ENCODE measurements around the gene PPRC1. TPM values are rescaled to one million over a fixed set of nuclear protein-coding genes. Genes with fewer than 3 reads are reported as not detected.
A peak's percentile ranks its signal among the peaks of the same experiment; 100 is the strongest.

The PPRC1 gene
- total and polyA plus RNA-seq, 4 experiments from 2014 or later: 6.4 to 39.8 (median 29.6) TPM

DNA sequence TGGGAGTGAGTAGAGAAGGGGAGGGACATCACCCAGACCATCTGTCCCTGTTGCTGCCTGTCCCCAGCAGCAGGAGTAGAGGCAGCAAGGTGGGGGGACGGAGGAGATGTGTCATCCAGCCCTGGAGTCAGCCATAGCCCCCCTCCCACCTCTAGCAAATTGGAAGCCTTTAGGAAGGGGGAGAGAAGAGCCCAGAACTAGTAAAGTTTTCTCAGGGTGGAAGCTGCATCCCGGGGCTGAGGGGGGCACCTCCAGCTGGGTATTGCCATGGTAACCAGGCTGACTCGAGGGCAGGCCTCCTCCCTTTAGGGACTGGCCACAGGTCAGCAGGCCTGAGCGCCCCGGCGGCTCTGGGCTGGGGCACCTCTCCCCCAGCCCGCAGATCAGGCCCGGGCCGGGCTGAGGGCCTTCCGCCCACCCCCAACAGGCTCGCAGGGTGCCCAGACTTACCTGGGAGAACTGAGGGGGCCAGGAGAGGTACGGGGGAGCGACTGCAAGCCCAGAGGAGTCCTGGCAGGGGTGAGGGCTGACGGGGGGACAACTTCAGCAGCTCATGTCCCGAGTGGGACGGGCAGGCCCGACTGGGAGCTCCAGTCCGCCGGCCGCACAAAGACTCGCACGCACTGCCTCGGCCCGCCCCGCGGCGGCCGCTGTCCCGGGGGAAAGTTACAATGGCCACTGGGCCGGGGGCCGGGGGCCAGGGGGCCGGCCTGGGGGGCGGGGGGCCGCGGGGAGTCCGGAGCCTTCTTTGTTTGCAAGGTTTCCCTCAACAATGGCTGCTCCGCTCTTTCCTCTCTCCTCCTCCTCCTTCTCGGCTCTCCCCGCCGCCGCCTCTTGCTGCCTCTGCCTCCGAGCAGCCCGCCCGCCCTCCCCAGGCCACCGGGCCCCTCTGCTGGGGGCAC lies 18.6 kb upstream of the PPRC1 start:
- Mint-ChIP-seq H3K27me3 (no peaks in the 10 kb centered on the region), H3K4me3 (peak overlapping the region; percentile 85 to 97 (median 93)), H3K9me3 (no peaks in the 10 kb centered on the region), H3K36me3 (peaks cover 26 to 38% of the 10 kb centered on the region in 2 donors), H3K4me1 (peaks cover 42 to 72% (median 58%) of the 10 kb centered on the region in 4 donors), H3K27ac (peak overlapping the region; percentile 77 to 96 (median 96))
- Histone ChIP-seq H3K4me1 (ENCODE audit: insufficient read depth, low read length) (peaks cover 67% of the 10 kb centered on the region), H3K4me3 (ENCODE audit: low read length in 2 of 2) (peak overlapping the region; percentile 62 to 77), H3K27me3 (ENCODE audit: insufficient read depth, low read length) (no peaks in the 10 kb centered on the region), H3K36me3 (ENCODE audit: insufficient read depth, low read length) (peaks cover 22% of the 10 kb centered on the region), H3K9me3 (ENCODE audit: control insufficient read depth in 1 of 2, low read length in 2 of 2) (no peaks in the 10 kb centered on the region), H3K27ac (ENCODE audit: low read depth, low read length) (peak overlapping the region; percentile 41)
- CTCF ChIA-PET (ENCODE audit: partially characterized antibody): interaction anchor here (1.1 to 5.2 kb wide), 9 partner anchors 8 to 277 kb away, joined by 3 to 24 read pairs (median 6); no protein-coding TSS in a partner anchor
- intact Hi-C loops (cut with micrococcal nuclease): loop anchor here (2.0 kb wide), 1 partner anchor 57 kb away; the partner anchor contains the start of gene ARMH3
- POLR2A ChIA-PET (ENCODE audit: partially characterized antibody): interaction anchor here (0.6 to 2.6 kb wide), 16 partner anchors 9 to 296 kb away, joined by 3 to 12 read pairs (median 4); partner anchors contain the start of genes ARMH3, HPS6, NOLC1 and OGA
- DNase-seq: peak in 1 of 5 donors; percentile 47

- ChIA-PET CTCF (ENCODE audit: partially characterized antibody) (interaction anchor here (1.3 to 5.2 kb wide), 4 partner anchors 13 to 274 kb away, joined by 8 to 24 read pairs (median 9); no protein-coding TSS in a partner anchor), POLR2A (ENCODE audit: partially characterized antibody) (interaction anchor here (0.7 to 2.6 kb wide), 16 partner anchors 8 to 527 kb away, joined by 3 to 10 read pairs (median 3); partner anchors contain the start of genes ARMH3, HPS6, OGA and PPRC1)
- Mint-ChIP-seq H3K4me1 (peaks cover 44 to 77% (median 61%) of the 10 kb centered on the region in 4 donors), H3K27me3 (no peaks in the 10 kb centered on the region), H3K4me3 (peak overlapping the region; percentile 85 to 97 (median 93)), H3K9me3 (no peaks in the 10 kb centered on the region), H3K27ac (peak overlapping the region; percentile 89 to 97 (median 96)), H3K36me3 (peaks cover 18 to 33% of the 10 kb centered on the region in 2 donors)
- H3K4me3 ChIP-seq (ENCODE audit: low read length in 2 of 2): peak overlapping the region; percentile 50 to 54
- intact Hi-C loops (cut with micrococcal nuclease): loop anchor here (1.0 to 5.0 kb wide), 4 partner anchors 37 to 273 kb away; partner anchors contain the start of genes ARMH3, HPS6, KCNIP2 and NOLC1
- H3K9me3 ChIP-seq (ENCODE audit: control insufficient read depth in 1 of 2, low read length in 2 of 2): no peaks in the 10 kb centered on the region
- no peaks in the 10 kb centered on the region for H3K27me3 ChIP-seq (ENCODE audit: insufficient read depth, low read length)
- peaks cover 67% of the 10 kb centered on the region for H3K4me1 ChIP-seq (ENCODE audit: insufficient read depth, low read length)
- peaks cover 13% of the 10 kb centered on the region for H3K36me3 ChIP-seq (ENCODE audit: insufficient read depth, low read length)
- peak; percentile 69 to 86 (median 73) for DNase-seq
- peak overlapping the region; percentile 90 for H3K27ac ChIP-seq (ENCODE audit: low read depth, low read length)
Observed at GRCh38 chr10:102114861-102115618, 17.8 kb upstream of the PPRC1 start.

- DNase-seq: peak in 1 of 5 donors; percentile 22
- ChIA-PET CTCF (ENCODE audit: partially characterized antibody) (interaction anchor here (1.3 to 2.9 kb wide), 4 partner anchors 16 to 275 kb away, joined by 5 to 10 read pairs (median 8); no protein-coding TSS in a partner anchor), POLR2A (ENCODE audit: partially characterized antibody) (interaction anchor here (0.7 to 2.6 kb wide), 8 partner anchors 12 to 527 kb away, joined by 3 to 10 read pairs (median 4); partner anchors contain the start of genes ARMH3, HPS6, OGA and PPRC1)
- Histone ChIP-seq H3K36me3 (ENCODE audit: insufficient read depth, low read length) (peaks cover 6% of the 10 kb centered on the region), H3K4me1 (ENCODE audit: insufficient read depth, low read length) (peaks cover 67% of the 10 kb centered on the region), H3K9me3 (ENCODE audit: control insufficient read depth in 1 of 2, low read length in 2 of 2) (no peaks in the 10 kb centered on the region), H3K4me3 (ENCODE audit: low read length in 2 of 2) (peak overlapping the region; percentile 50 to 54), H3K27me3 (ENCODE audit: insufficient read depth, low read length) (no peaks in the 10 kb centered on the region), H3K27ac (ENCODE audit: low read depth, low read length) (peak overlapping the region; percentile 90)
- Mint-ChIP-seq H3K4me1 (peaks cover 44 to 79% (median 61%) of the 10 kb centered on the region in 4 donors), H3K27ac (peak overlapping the region; percentile 89 to 96 (median 95)), H3K9me3 (no peaks in the 10 kb centered on the region), H3K4me3 (peak overlapping the region; percentile 85 to 97 (median 93)), H3K27me3 (no peaks in the 10 kb centered on the region), H3K36me3 (peaks cover 11 to 26% of the 10 kb centered on the region in 2 donors)
- intact Hi-C loops (cut with micrococcal nuclease): loop anchor here (1.0 to 5.0 kb wide), 4 partner anchors 37 to 273 kb away; partner anchors contain the start of genes ARMH3, HPS6, KCNIP2 and NOLC1
Observed at GRCh38 chr10:102115775-102116174, 17.1 kb upstream of the PPRC1 start.

DNA sequence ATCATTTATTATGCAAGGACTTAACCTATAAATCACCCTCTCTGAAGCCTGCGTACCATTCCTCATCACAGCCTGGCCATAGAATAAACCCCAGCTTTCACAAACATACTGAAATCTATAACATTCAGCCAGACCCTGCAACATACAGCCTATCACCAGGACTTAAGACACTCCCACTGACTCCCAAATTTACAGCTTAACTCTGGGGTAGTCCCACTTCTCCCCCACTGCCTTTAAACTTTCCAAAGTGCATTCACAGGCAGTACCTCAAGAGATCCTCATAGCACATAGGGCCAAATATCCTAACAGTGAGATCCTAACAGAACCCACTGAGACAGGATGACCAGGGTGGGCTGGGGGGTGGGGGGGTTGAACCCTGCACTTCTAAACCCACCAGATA lies 16.2 kb upstream of the PPRC1 start:
- H3K4me1 ChIP-seq (ENCODE audit: insufficient read depth, low read length): peaks cover 75% of the 10 kb centered on the region
- H3K27me3 Mint-ChIP-seq: no peaks in the 10 kb centered on the region
- no peaks in the 10 kb centered on the region for H3K9me3 Mint-ChIP-seq
- CTCF ChIA-PET (ENCODE audit: partially characterized antibody): interaction anchor here (1.8 to 2.7 kb wide), 3 partner anchors 15 to 107 kb away, joined by 5 to 8 read pairs (median 7); no protein-coding TSS in a partner anchor
- POLR2A ChIA-PET (ENCODE audit: partially characterized antibody): interaction anchor here (1.7 kb wide), 1 partner anchor 16 kb away, joined by 4 read pairs; the partner anchor contains the start of gene PPRC1
- peaks cover 45 to 88% (median 65%) of the 10 kb centered on the region in 4 donors for H3K4me1 Mint-ChIP-seq
- no peak overlapping the region for H3K4me3 ChIP-seq (ENCODE audit: low read length in 2 of 2)
- peak overlapping the region; percentile 90 for H3K27ac ChIP-seq (ENCODE audit: low read depth, low read length)
- H3K36me3 ChIP-seq (ENCODE audit: insufficient read depth, low read length): no peaks in the 10 kb centered on the region
- intact Hi-C loops (cut with micrococcal nuclease): loop anchor here (5.0 kb wide), 1 partner anchor 274 kb away; the partner anchor contains the start of gene KCNIP2
- H3K36me3 Mint-ChIP-seq: peaks cover 4 to 20% of the 10 kb centered on the region in 2 donors
- peak overlapping the region; percentile 74 to 97 (median 92) for H3K4me3 Mint-ChIP-seq
- H3K27ac Mint-ChIP-seq: peak overlapping the region; percentile 89 to 96 (median 95)
- no peaks in the 10 kb centered on the region for H3K9me3 ChIP-seq (ENCODE audit: control insufficient read depth in 1 of 2, low read length in 2 of 2)
- no peak for DNase-seq
- H3K27me3 ChIP-seq (ENCODE audit: insufficient read depth, low read length): no peaks in the 10 kb centered on the region

DNA sequence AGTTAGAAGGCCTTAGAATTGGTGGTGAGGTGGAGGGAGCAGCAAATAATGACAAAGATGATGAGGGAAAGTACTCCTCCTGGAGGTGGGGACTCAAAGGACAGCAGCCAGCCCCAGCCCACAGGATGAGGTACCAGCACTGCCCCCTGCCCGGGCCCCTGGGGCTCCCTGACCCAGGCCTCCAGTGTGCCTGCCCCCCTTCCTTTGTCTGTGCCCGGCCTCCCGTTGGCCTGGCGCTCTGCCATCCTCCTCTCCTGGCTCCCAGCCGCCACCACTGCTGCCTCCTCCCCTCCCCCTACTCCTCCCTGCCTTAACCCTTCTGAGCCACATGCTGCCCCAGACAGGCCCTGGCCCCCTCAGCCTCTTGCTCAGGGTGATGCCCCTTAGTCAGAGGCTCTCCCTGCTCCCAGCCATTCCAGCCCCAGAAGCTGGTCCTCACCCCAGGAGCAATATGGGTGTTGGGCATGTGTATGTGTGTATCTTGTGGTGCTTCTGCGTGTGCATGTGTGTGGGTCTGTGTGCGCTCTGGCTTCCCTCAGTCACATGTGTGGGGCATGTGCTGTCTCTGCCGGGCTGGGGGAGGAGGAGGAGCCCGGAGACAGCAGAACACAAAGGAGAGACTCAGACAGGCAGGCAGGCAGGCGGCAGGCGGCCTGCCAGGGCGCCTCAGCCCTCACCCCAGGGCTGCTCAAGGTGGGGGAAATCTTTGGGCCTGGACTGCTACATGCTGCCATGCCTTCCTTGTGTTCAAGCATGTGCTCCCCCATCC lies 15.3 kb upstream of the PPRC1 start:
- peak overlapping the region in 1 of 2 donors; percentile 77 for H3K4me3 ChIP-seq (ENCODE audit: low read length in 2 of 2)

More for the DNA sequence above, 15.3 kb upstream of the PPRC1 start:
- ChIA-PET CTCF (ENCODE audit: partially characterized antibody) (interaction anchor here (1.5 to 2.7 kb wide), 4 partner anchors 14 to 108 kb away, joined by 4 to 7 read pairs (median 6); no protein-coding TSS in a partner anchor), POLR2A (ENCODE audit: partially characterized antibody) (interaction anchor here (1.0 to 2.0 kb wide), 5 partner anchors 15 to 97 kb away, joined by 3 to 11 read pairs (median 8); partner anchors contain the start of genes ARMH3, NOLC1 and PPRC1)
- H3K36me3 ChIP-seq (ENCODE audit: insufficient read depth, low read length): no peaks in the 10 kb centered on the region
- Mint-ChIP-seq H3K4me1 (peaks cover 41 to 87% (median 63%) of the 10 kb centered on the region in 4 donors), H3K4me3 (peak overlapping the region; percentile 87 to 95 (median 93)), H3K9me3 (no peaks in the 10 kb centered on the region), H3K36me3 (peaks cover 0 to 15% of the 10 kb centered on the region in 2 donors), H3K27ac (peak overlapping the region; percentile 92 to 98 (median 96)), H3K27me3 (no peaks in the 10 kb centered on the region)
- H3K27me3 ChIP-seq (ENCODE audit: insufficient read depth, low read length): no peaks in the 10 kb centered on the region
- intact Hi-C loops (cut with micrococcal nuclease): loop anchor here (5.0 kb wide), 1 partner anchor 275 kb away; the partner anchor contains the start of gene KCNIP2
- H3K27ac ChIP-seq (ENCODE audit: low read depth, low read length): peak overlapping the region; percentile 90
- peak; percentile 67 to 87 (median 71) for DNase-seq
- H3K9me3 ChIP-seq (ENCODE audit: control insufficient read depth in 1 of 2, low read length in 2 of 2): no peaks in the 10 kb centered on the region
- peaks cover 70% of the 10 kb centered on the region for H3K4me1 ChIP-seq (ENCODE audit: insufficient read depth, low read length)

Measured in CD4-positive, alpha-beta memory T cell (primary cell).